GM12878 (cell line): ENCODE measurements around the gene F13A1. TPM values are rescaled to one million over a fixed set of nuclear protein-coding genes. Genes with fewer than 3 reads are reported as not detected.
A peak's percentile ranks its signal among the peaks of the same experiment; 100 is the strongest.

Experiments used
- BCL11A ChIP-seq: IDR thresholded peaks from 2 replicates; pipeline ENCODE4 v1.6.1; 2011; ENCODE audit warnings: low read depth, low read length
- CHD2 ChIP-seq: IDR thresholded peaks from 2 replicates; pipeline ENCODE4 v1.6.1; 2011; ENCODE audit warnings: low read depth, low read length, improper control_type of control experiment, borderline replicate concordance
- DPF2 ChIP-seq: fragments of 450-650 bp; IDR thresholded peaks from 2 replicates; pipeline ENCODE4 v1.6.1; 2017; ENCODE audit warnings: mild to moderate bottlenecking
- EGR1 ChIP-seq, 2 experiments: IDR thresholded peaks; 1 replicate in 1 of 2; 2 replicates in 1 of 2; pipeline ENCODE4 v1.6.1; 2011 to 2012; ENCODE audit warnings: low read depth in 2 of 2, low read length in 2 of 2, borderline replicate concordance in 1 of 2, mild to moderate bottlenecking in 1 of 2, moderate library complexity in 1 of 2
- GATAD2B ChIP-seq: fragments of 450-650 bp; conservative IDR thresholded peaks from 2 replicates; pipeline ENCODE4 v1.6.1; 2017; ENCODE audit warnings: low read depth, mild to moderate bottlenecking, moderate library complexity
- HDAC2 ChIP-seq: fragments of 200-600 bp; sonication (generic); IDR thresholded peaks from 2 replicates; pipeline ENCODE4 v1.6.1; 2017
- HDAC6 ChIP-seq: fragments of 200-600 bp; sonication (generic); IDR thresholded peaks from one replicate; pipeline ENCODE4 v1.8.0; 2017; ENCODE audit warnings: antibody characterized with exemption; ENCODE audit not compliant: unreplicated experiment
- HDGF ChIP-seq: fragments of 450-650 bp; IDR thresholded peaks from 2 replicates; pipeline ENCODE4 v1.6.1; 2016; ENCODE audit warnings: antibody characterized with exemption
- IKZF1 ChIP-seq: fragments of 450-650 bp; conservative IDR thresholded peaks from 2 replicates; pipeline ENCODE4 v1.6.1; 2017; ENCODE audit warnings: antibody characterized with exemption, mild to moderate bottlenecking
- MAX ChIP-seq: IDR thresholded peaks from 2 replicates; pipeline ENCODE4 v1.6.1; 2012; ENCODE audit warnings: low read depth, low read length, improper control_type of control experiment
- MEF2A ChIP-seq: IDR thresholded peaks from 2 replicates; pipeline ENCODE4 v1.6.1; 2011; ENCODE audit warnings: low read depth, mild to moderate bottlenecking, low read length, moderate library complexity; ENCODE audit not compliant: insufficient read depth
- MTA3 ChIP-seq: IDR thresholded peaks from 2 replicates; pipeline ENCODE4 v1.6.1; 2012; ENCODE audit warnings: low read length, inconsistent platforms, borderline replicate concordance
- NFYA ChIP-seq: IDR thresholded peaks from 2 replicates; pipeline ENCODE4 v1.6.1; 2011; ENCODE audit warnings: low read depth, mild to moderate bottlenecking, low read length, improper control_type of control experiment, borderline replicate concordance
- NR2C1 ChIP-seq: fragments of 450-650 bp; IDR thresholded peaks from 2 replicates; pipeline ENCODE4 v1.6.1; 2017; ENCODE audit warnings: antibody characterized with exemption, mild to moderate bottlenecking, moderate library complexity
- NRF1 ChIP-seq: conservative IDR thresholded peaks from 2 replicates; pipeline ENCODE4 v1.6.1; 2011; ENCODE audit warnings: mild to moderate bottlenecking, low read depth, low read length, improper control_type of control experiment
- PAX5 ChIP-seq: IDR thresholded peaks from 2 replicates; pipeline ENCODE4 v1.6.1; 2011; ENCODE audit warnings: low read depth, low read length, borderline replicate concordance
- RCOR1 ChIP-seq: conservative IDR thresholded peaks from 2 replicates; pipeline ENCODE4 v1.6.1; 2012; ENCODE audit warnings: low read depth, low read length, improper control_type of control experiment
- REST ChIP-seq: IDR thresholded peaks from 2 replicates; pipeline ENCODE4 v1.6.1; 2012; ENCODE audit warnings: mild to moderate bottlenecking, low read depth, low read length
- SIN3A ChIP-seq: IDR thresholded peaks from 2 replicates; pipeline ENCODE4 v1.6.1; 2012; ENCODE audit warnings: low read depth, low read length, improper control_type of control experiment
- SREBF1 ChIP-seq: IDR thresholded peaks from 2 replicates; pipeline ENCODE4 v1.6.1; 2012; ENCODE audit warnings: mild to moderate bottlenecking, low read length
- STAT1 ChIP-seq: fragments of 450-650 bp; conservative IDR thresholded peaks from 2 replicates; pipeline ENCODE4 v1.6.1; 2014; ENCODE audit warnings: antibody characterized with exemption, mild to moderate bottlenecking
- TBL1XR1 ChIP-seq: IDR thresholded peaks from 2 replicates; pipeline ENCODE4 v1.6.1; 2012; ENCODE audit warnings: low read depth, low read length, improper control_type of control experiment
- polyA plus RNA-seq, 11 experiments: library from polyadenylated mRNA; depleted of rRNA in 4 of 11; unstranded in 6 of 11; stranded (reverse) in 5 of 11; fragments of >200 nt; fragmentation: Nextera tagmentation in 4 of 11; fragmentation: Illumina TruSeq in 1 of 11; extraction: Ambion mirVana in 4 of 11; extraction: Trizol in 1 of 11; gene quantifications; 1 replicate in 1 of 11; 2 replicates in 10 of 11; pipeline versions ENCODE4 v1.2.1 to v1.2.3, GENCODE V29; 2011 to 2016; ENCODE audit warnings: inconsistent platforms in 2 of 11, missing spikeins in 2 of 11, low read depth in 1 of 11
- total RNA-seq, 4 experiments: library from RNA; depleted of rRNA in 3 of 4; stranded (reverse); fragments of >200 nt in 3 of 4; fragmentation: Illumina TruSeq in 1 of 4; extraction: Trizol in 1 of 4; gene quantifications; 2 replicates each; pipeline versions ENCODE4 v1.2.1 to v1.2.3, GENCODE V29; 2013 to 2021
- TF ChIP-seq, protein P1 (sequence below): fragments of 450-650 bp; IDR thresholded peaks from 2 replicates; pipeline ENCODE4 v1.6.1; 2017; ENCODE audit warnings: borderline replicate concordance
- TF ChIP-seq, protein P2 (sequence below): fragments of 450-650 bp; IDR thresholded peaks from 2 replicates; pipeline ENCODE4 v1.6.1; 2016; ENCODE audit warnings: mild to moderate bottlenecking
- TF ChIP-seq, protein P3 (sequence below): fragments of 150-350 bp; IDR thresholded peaks from 2 replicates; pipeline ENCODE4 v1.6.1; 2014; ENCODE audit warnings: mild to moderate bottlenecking, low read depth, low read length

The F13A1 gene
- total and polyA plus RNA-seq, 10 of the 15 experiments (the other 5 are each of a cell fraction or from before 2014, with no cell fraction given): 0.48 to 1.8 (median 1.0) TPM

- TF ChIP-seq, protein P1, sequence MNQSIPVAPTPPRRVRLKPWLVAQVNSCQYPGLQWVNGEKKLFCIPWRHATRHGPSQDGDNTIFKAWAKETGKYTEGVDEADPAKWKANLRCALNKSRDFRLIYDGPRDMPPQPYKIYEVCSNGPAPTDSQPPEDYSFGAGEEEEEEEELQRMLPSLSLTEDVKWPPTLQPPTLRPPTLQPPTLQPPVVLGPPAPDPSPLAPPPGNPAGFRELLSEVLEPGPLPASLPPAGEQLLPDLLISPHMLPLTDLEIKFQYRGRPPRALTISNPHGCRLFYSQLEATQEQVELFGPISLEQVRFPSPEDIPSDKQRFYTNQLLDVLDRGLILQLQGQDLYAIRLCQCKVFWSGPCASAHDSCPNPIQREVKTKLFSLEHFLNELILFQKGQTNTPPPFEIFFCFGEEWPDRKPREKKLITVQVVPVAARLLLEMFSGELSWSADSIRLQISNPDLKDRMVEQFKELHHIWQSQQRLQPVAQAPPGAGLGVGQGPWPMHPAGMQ: no peak
- no peak for TF ChIP-seq HDAC2
- TF ChIP-seq, protein P2, sequence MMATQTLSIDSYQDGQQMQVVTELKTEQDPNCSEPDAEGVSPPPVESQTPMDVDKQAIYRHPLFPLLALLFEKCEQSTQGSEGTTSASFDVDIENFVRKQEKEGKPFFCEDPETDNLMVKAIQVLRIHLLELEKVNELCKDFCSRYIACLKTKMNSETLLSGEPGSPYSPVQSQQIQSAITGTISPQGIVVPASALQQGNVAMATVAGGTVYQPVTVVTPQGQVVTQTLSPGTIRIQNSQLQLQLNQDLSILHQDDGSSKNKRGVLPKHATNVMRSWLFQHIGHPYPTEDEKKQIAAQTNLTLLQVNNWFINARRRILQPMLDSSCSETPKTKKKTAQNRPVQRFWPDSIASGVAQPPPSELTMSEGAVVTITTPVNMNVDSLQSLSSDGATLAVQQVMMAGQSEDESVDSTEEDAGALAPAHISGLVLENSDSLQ: no peak
- no peak for TF ChIP-seq HDGF
- no peak for TF ChIP-seq HDAC6
- no peak for TF ChIP-seq NFYA
- TF ChIP-seq, protein P3, sequence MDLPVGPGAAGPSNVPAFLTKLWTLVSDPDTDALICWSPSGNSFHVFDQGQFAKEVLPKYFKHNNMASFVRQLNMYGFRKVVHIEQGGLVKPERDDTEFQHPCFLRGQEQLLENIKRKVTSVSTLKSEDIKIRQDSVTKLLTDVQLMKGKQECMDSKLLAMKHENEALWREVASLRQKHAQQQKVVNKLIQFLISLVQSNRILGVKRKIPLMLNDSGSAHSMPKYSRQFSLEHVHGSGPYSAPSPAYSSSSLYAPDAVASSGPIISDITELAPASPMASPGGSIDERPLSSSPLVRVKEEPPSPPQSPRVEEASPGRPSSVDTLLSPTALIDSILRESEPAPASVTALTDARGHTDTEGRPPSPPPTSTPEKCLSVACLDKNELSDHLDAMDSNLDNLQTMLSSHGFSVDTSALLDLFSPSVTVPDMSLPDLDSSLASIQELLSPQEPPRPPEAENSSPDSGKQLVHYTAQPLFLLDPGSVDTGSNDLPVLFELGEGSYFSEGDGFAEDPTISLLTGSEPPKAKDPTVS: no peak
- TF ChIP-seq NRF1: no peak
- peak; percentile 95 for TF ChIP-seq DPF2
- peak; percentile 91 for TF ChIP-seq TBL1XR1
- TF ChIP-seq EGR1 (IDR thresholded peaks at IDR 0.05; ENCODE audit: borderline replicate concordance in 1 of 2, low read depth in 2 of 2, low read length in 2 of 2): no peak
- no peak for TF ChIP-seq NR2C1
- TF ChIP-seq SIN3A: peak; percentile 84; the same call in 1 of the 2 replicates
- TF ChIP-seq SREBF1: no peak; the same call in 1 of the 2 replicates
- TF ChIP-seq MTA3: peak; percentile 87; the same call in 1 of the 2 replicates
- TF ChIP-seq MEF2A: peak; percentile 90
- TF ChIP-seq PAX5: peak; percentile 89
- TF ChIP-seq IKZF1: peak; percentile 87
- peak; percentile 79; the same call in 1 of the 2 replicates for TF ChIP-seq MAX
- no peak for TF ChIP-seq REST
- TF ChIP-seq GATAD2B: peak; percentile 70
- TF ChIP-seq BCL11A: peak; percentile 94
- no peak for TF ChIP-seq STAT1
- no peak for TF ChIP-seq RCOR1
- peak; percentile 53; the same call in 1 of the 2 replicates for TF ChIP-seq CHD2
Observed at GRCh38 chr6:6331393-6331792, 10.9 kb upstream of the F13A1 start (continued).
